Thymus (tissue), 11 donors: ENCODE results near the gene WDR64. TPM values are rescaled to one million over a fixed set of nuclear protein-coding genes. Genes with fewer than 3 reads are reported as not detected.
"Not testable (repeated sequence)": the region's sequence is repeated elsewhere in the genome, so short reads cannot be mapped to it uniquely, and the experiment has no call there.

Experiments used
- DNase-seq, 9 donors: peaks; one replicate each; pipeline ENCODE4 v3.0.0-alpha.2; 2013; ENCODE audit warnings: low spot score in 9 of 9, low read depth in 6 of 9, missing footprints in 1 of 9
- H3K27ac ChIP-seq, 2 donors: one replicate each; pipeline ENCODE4 v1.5.1; 2013; ENCODE audit warnings: control low read depth in 1 of 2, low read depth in 1 of 2, low read length in 1 of 2, mild to moderate bottlenecking in 1 of 2, moderate library complexity in 1 of 2
- H3K27me3 ChIP-seq, 2 donors: one replicate each; pipeline ENCODE4 v1.5.1; 2013; ENCODE audit warnings: low read length in 1 of 2; ENCODE audit not compliant: control insufficient read depth in 2 of 2, insufficient read depth in 1 of 2
- H3K36me3 ChIP-seq, 2 donors: one replicate each; pipeline ENCODE4 v1.5.1; 2013; ENCODE audit warnings: low read length in 1 of 2, mild to moderate bottlenecking in 1 of 2, moderate library complexity in 1 of 2; ENCODE audit not compliant: control insufficient read depth in 2 of 2, insufficient read depth in 2 of 2
- H3K4me1 ChIP-seq, 2 donors: one replicate each; pipeline ENCODE4 v1.5.1; 2013; ENCODE audit warnings: low read length in 2 of 2; ENCODE audit not compliant: control insufficient read depth in 2 of 2, insufficient read depth in 2 of 2
- H3K4me3 ChIP-seq, 2 donors: one replicate each; pipeline ENCODE4 v1.5.1; 2013; ENCODE audit warnings: low read length in 2 of 2, control low read depth in 1 of 2, mild to moderate bottlenecking in 1 of 2
- H3K9me3 ChIP-seq, 2 donors: one replicate each; pipeline ENCODE4 v1.5.1; 2013; ENCODE audit warnings: low read length in 1 of 2, mild to moderate bottlenecking in 1 of 2; ENCODE audit not compliant: control insufficient read depth in 2 of 2, insufficient read depth in 1 of 2
- WGBS: extraction: QIAGEN DNeasy Blood & Tissue Kit; methylation state at CpG from one replicate; pipeline ENCODE4 v1.1.7; 2013; 5-methylcytosine and 5-hydroxymethylcytosine counted together
- polyA plus RNA-seq: library from polyadenylated mRNA; stranded (reverse); fragments of 200-250 nt; gene quantifications from one replicate; pipeline ENCODE4 v1.2.3, GENCODE V29; 2013
- total RNA-seq: library from RNA; stranded (reverse); fragments of 120-200 nt; gene quantifications from one replicate; pipeline ENCODE4 v1.2.4, GENCODE V29; 2013
- donor health status: healthy.

Gene WDR64
- total and polyA plus RNA-seq, 2 donors: 0.14 TPM

- no peaks in the 10 kb centered on the region for H3K9me3 ChIP-seq
- H3K4me1 ChIP-seq: peaks cover 3% of the 10 kb centered on the region in 2 donors
- 45% methylated on average over 1 of the region's 1 CpG for WGBS
- H3K27me3 ChIP-seq: no peaks in the 10 kb centered on the region
- DNase-seq: no peak
- no peak overlapping the region for H3K27ac ChIP-seq
- no peaks in the 10 kb centered on the region for H3K36me3 ChIP-seq
- no peak overlapping the region for H3K4me3 ChIP-seq
Measured at GRCh38 chr1:241701483-241702295, 49.6 kb downstream of the WDR64 start.

- H3K27ac ChIP-seq: no peak overlapping the region
- H3K4me1 ChIP-seq: peaks cover 10 to 12% of the 10 kb centered on the region in 2 donors
- H3K27me3 ChIP-seq: no peaks in the 10 kb centered on the region
- DNase-seq: no peak
- no peaks in the 10 kb centered on the region for H3K36me3 ChIP-seq
- WGBS: 95% methylated on average over 6 of the region's 6 CpGs
- H3K4me3 ChIP-seq: no peak overlapping the region
- H3K9me3 ChIP-seq: no peaks in the 10 kb centered on the region
Measured at GRCh38 chr1:241702442-241703373, 50.6 kb downstream of the WDR64 start.

GRCh38 chr1:241703739-241704138 is 51.7 kb downstream of the WDR64 start:
- not testable (repeated sequence) for H3K27me3 ChIP-seq, H3K36me3 ChIP-seq, H3K27ac ChIP-seq, H3K4me3 ChIP-seq, DNase-seq, H3K9me3 ChIP-seq
- 95% methylated on average over 4 of the region's 4 CpGs for WGBS
- H3K4me1 ChIP-seq: peaks cover 12 to 13% of the 10 kb centered on the region in 2 donors

GRCh38 chr1:241706257-241706656 is 54.2 kb downstream of the WDR64 start:
- peak in 2 of 9 donors; percentile 2 to 24 for DNase-seq
- peaks cover 12 to 13% of the 10 kb centered on the region in 2 donors for H3K4me1 ChIP-seq
- H3K27me3 ChIP-seq: no peaks in the 10 kb centered on the region
- no peaks in the 10 kb centered on the region for H3K9me3 ChIP-seq
- H3K36me3 ChIP-seq: no peaks in the 10 kb centered on the region
- H3K27ac ChIP-seq: no peak overlapping the region
- no peak overlapping the region for H3K4me3 ChIP-seq
- WGBS: 96% methylated on average over 2 of the region's 2 CpGs

- H3K9me3 ChIP-seq: no peaks in the 10 kb centered on the region
- peaks cover 12 to 13% of the 10 kb centered on the region in 2 donors for H3K4me1 ChIP-seq
- no peaks in the 10 kb centered on the region for H3K27me3 ChIP-seq
- H3K36me3 ChIP-seq: no peaks in the 10 kb centered on the region
- peak in 6 of 9 donors; percentile 6 to 69 (median 33) for DNase-seq
- H3K4me3 ChIP-seq: no peak overlapping the region
- H3K27ac ChIP-seq: no peak overlapping the region
- 38% methylated on average over 2 of the region's 2 CpGs for WGBS
Measured at GRCh38 chr1:241706967-241707366, 54.9 kb downstream of the WDR64 start.

- Histone ChIP-seq H3K36me3 (no peaks in the 10 kb centered on the region), H3K27me3 (no peaks in the 10 kb centered on the region), H3K4me1 (peaks cover 12 to 13% of the 10 kb centered on the region in 2 donors), H3K4me3 (no peak overlapping the region), H3K9me3 (no peaks in the 10 kb centered on the region), H3K27ac (no peak overlapping the region)
- no peak for DNase-seq
- WGBS: 96% methylated on average over 2 of the region's 2 CpGs
Measured at GRCh38 chr1:241707442-241707841, 55.4 kb downstream of the WDR64 start.

GRCh38 chr1:241711326-241711725 is 59.2 kb downstream of the WDR64 start:
- Histone ChIP-seq H3K4me1 (peaks cover 9 to 10% of the 10 kb centered on the region in 2 donors), H3K27me3 (no peaks in the 10 kb centered on the region), H3K27ac (no peak overlapping the region), H3K4me3 (no peak overlapping the region), H3K36me3 (no peaks in the 10 kb centered on the region), H3K9me3 (no peaks in the 10 kb centered on the region)
- no peak for DNase-seq
- 55% methylated on average over 6 of the region's 6 CpGs for whole genome bisulfite sequencing

GRCh38 chr1:241713316-241713715 is 61.2 kb downstream of the WDR64 start:
- H3K27me3 ChIP-seq: no peaks in the 10 kb centered on the region
- peaks cover 0 to 3% of the 10 kb centered on the region in 2 donors for H3K4me1 ChIP-seq
- no peaks in the 10 kb centered on the region for H3K36me3 ChIP-seq
- H3K4me3 ChIP-seq: no peak overlapping the region
- H3K9me3 ChIP-seq: no peaks in the 10 kb centered on the region
- WGBS: 66% methylated on average over 2 of the region's 2 CpGs
- no peak overlapping the region for H3K27ac ChIP-seq
- DNase-seq: no peak
